Loucy (cell line): ENCODE results near the gene ARFGEF3.

Source experiments
- EZH2phosphoT487 ChIP-seq: fragments of 200-600 bp; IDR thresholded peaks from 2 replicates; pipeline ENCODE4 v1.6.1; 2018; ENCODE audit warnings: antibody characterized with exemption, mild to moderate bottlenecking, moderate library complexity, borderline replicate concordance
- TF ChIP-seq, protein P1 (sequence below): fragments of 200-600 bp; sonication (generic); conservative IDR thresholded peaks from 2 replicates; pipeline ENCODE4 v1.5.1; 2014; ENCODE audit warnings: mild to moderate bottlenecking, antibody characterized with exemption, low read length

DNA sequence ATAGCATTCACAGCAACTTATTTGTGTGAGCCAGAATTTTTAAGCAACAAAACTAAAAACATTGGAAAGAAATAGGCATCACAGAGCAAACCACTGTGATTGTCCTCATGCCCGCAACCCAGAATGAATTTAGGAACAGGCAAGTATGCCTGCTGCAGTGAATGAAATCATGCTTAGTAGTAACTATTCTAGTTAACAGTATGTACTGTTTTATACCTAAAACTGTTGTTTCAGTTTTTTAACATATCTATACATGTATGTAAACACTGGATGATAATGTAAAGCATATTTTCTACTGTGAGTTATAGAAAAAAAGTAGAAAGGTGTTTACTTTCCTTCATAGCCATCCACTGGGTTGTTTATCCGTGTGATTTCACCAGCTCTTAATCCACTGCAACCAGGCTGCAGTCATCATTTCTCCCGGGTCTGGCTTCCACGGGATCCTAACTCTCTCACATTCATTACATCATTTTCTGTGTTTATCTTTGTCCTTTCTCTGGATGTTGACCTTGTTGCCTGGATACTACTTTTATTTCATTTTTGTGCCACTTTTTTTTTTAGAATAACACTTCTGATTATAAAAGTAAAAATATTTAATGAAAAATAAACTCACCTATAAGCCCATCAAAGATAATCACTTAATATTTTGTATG lies 3.6 kb upstream of the ARFGEF3 start:
- TF ChIP-seq, protein P1, sequence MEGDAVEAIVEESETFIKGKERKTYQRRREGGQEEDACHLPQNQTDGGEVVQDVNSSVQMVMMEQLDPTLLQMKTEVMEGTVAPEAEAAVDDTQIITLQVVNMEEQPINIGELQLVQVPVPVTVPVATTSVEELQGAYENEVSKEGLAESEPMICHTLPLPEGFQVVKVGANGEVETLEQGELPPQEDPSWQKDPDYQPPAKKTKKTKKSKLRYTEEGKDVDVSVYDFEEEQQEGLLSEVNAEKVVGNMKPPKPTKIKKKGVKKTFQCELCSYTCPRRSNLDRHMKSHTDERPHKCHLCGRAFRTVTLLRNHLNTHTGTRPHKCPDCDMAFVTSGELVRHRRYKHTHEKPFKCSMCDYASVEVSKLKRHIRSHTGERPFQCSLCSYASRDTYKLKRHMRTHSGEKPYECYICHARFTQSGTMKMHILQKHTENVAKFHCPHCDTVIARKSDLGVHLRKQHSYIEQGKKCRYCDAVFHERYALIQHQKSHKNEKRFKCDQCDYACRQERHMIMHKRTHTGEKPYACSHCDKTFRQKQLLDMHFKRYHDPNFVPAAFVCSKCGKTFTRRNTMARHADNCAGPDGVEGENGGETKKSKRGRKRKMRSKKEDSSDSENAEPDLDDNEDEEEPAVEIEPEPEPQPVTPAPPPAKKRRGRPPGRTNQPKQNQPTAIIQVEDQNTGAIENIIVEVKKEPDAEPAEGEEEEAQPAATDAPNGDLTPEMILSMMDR = no peak
- no peak for TF ChIP-seq EZH2phosphoT487
